Neuronal stem cell (in vitro differentiated cells): Measurements from ENCODE around the gene FSCN2.

Source experiments
- DNase-seq: peaks from one replicate; pipeline ENCODE4 v3.0.0-alpha.2; 2013; ENCODE audit warnings: low spot score
- H2AFZ ChIP-seq: one replicate; pipeline ENCODE4 v1.6.1; 2013; ENCODE audit warnings: mild to moderate bottlenecking, low read length, inconsistent platforms
- H2AK5ac ChIP-seq: 2 replicates; pipeline ENCODE4 v1.6.1; 2013; ENCODE audit warnings: low read depth, mild to moderate bottlenecking, inconsistent platforms, low read length, moderate library complexity, mixed read lengths
- H2BK120ac ChIP-seq: 2 replicates; pipeline ENCODE4 v1.6.1; 2013; ENCODE audit warnings: low read depth, mild to moderate bottlenecking, inconsistent platforms, low read length, moderate library complexity, mixed read lengths
- H2BK12ac ChIP-seq: one replicate; pipeline ENCODE4 v1.6.1; 2013; ENCODE audit warnings: low read length, inconsistent platforms
- H2BK15ac ChIP-seq: 2 replicates; pipeline ENCODE4 v1.6.1; 2013; ENCODE audit warnings: mild to moderate bottlenecking, low read length, inconsistent platforms, mixed read lengths
- H2BK5ac ChIP-seq: one replicate; pipeline ENCODE4 v1.6.1; 2013; ENCODE audit warnings: inconsistent platforms, mild to moderate bottlenecking, low read length, moderate library complexity
- H3K14ac ChIP-seq: one replicate; pipeline ENCODE4 v1.6.1; 2013; ENCODE audit warnings: low read length, inconsistent platforms
- H3K18ac ChIP-seq: 2 replicates; pipeline ENCODE4 v1.6.1; 2013; ENCODE audit warnings: low read length, inconsistent platforms
- H3K23ac ChIP-seq: 2 replicates; pipeline ENCODE4 v1.6.1; 2013; ENCODE audit warnings: low read depth, mild to moderate bottlenecking, mixed read lengths, low read length, inconsistent platforms; ENCODE audit not compliant: poor library complexity
- H3K27ac ChIP-seq: replicated peaks from 3 replicates; pipeline ENCODE4 v1.5.1; 2013; ENCODE audit warnings: low read length, inconsistent platforms
- H3K27me3 ChIP-seq, 3 experiments: 2 replicates each; pipeline ENCODE4 v1.6.1; 2013; ENCODE audit warnings: low read length in 3 of 3, mild to moderate bottlenecking in 2 of 3, inconsistent platforms in 1 of 3, low read depth in 1 of 3, mixed read lengths in 1 of 3, moderate library complexity in 1 of 3; ENCODE audit not compliant: control insufficient read depth in 3 of 3, insufficient read depth in 3 of 3
- H3K36me3 ChIP-seq, 2 donors: replicated peaks in 1 of 2; 2 replicates each; pipeline ENCODE4 v1.6.1; 2013; ENCODE audit warnings: low read length in 2 of 2; ENCODE audit not compliant: control insufficient read depth in 2 of 2, insufficient read depth in 2 of 2
- H3K4ac ChIP-seq: 2 replicates; pipeline ENCODE4 v1.6.1; 2013; ENCODE audit warnings: inconsistent platforms, mild to moderate bottlenecking, low read length, moderate library complexity
- H3K4me1 ChIP-seq, 2 donors: 1 replicate in 1 of 2; 2 replicates in 1 of 2; pipeline ENCODE4 v1.6.1; 2013; ENCODE audit warnings: low read length in 2 of 2, low read depth in 1 of 2; ENCODE audit not compliant: control insufficient read depth in 2 of 2, insufficient read depth in 1 of 2
- H3K4me2 ChIP-seq: one replicate; pipeline ENCODE4 v1.6.1; 2013; ENCODE audit warnings: mild to moderate bottlenecking, low read length, inconsistent platforms; ENCODE audit not compliant: insufficient read depth, poor library complexity, severe bottlenecking
- H3K4me3 ChIP-seq, 2 donors: 2 replicates each; pipeline ENCODE4 v1.5.1; 2013; ENCODE audit warnings: low read length in 2 of 2, mild to moderate bottlenecking in 2 of 2, inconsistent platforms in 1 of 2, moderate library complexity in 1 of 2
- H3K79me1 ChIP-seq: one replicate; pipeline ENCODE4 v1.6.1; 2013; ENCODE audit warnings: low read depth, mild to moderate bottlenecking, inconsistent platforms, low read length, moderate library complexity
- H3K9ac ChIP-seq: one replicate; pipeline ENCODE4 v1.6.1; 2013; ENCODE audit warnings: mild to moderate bottlenecking, low read depth, low read length, inconsistent platforms; ENCODE audit not compliant: poor library complexity
- H3K9me3 ChIP-seq, 2 donors: replicated peaks in 1 of 2; 2 replicates each; pipeline versions ENCODE3 to v1.6.1; 2013; ENCODE audit warnings: low read length in 2 of 2, mild to moderate bottlenecking in 2 of 2, inconsistent platforms in 1 of 2, low read depth in 1 of 2, mixed read lengths in 1 of 2, moderate library complexity in 1 of 2; ENCODE audit not compliant: control insufficient read depth in 2 of 2, insufficient read depth in 1 of 2
- H4K8ac ChIP-seq: one replicate; pipeline ENCODE4 v1.6.1; 2013; ENCODE audit warnings: low read depth, mild to moderate bottlenecking, inconsistent platforms, low read length, moderate library complexity
- H4K91ac ChIP-seq: one replicate; pipeline ENCODE4 v1.6.1; 2013; ENCODE audit warnings: low read length, low read depth, mild to moderate bottlenecking, inconsistent platforms; ENCODE audit not compliant: poor library complexity
- WGBS, 2 donors: extraction: QIAGEN DNeasy Blood & Tissue Kit; methylation state at CpG; one replicate each; pipeline ENCODE4 v1.1.7; 2013; ENCODE audit warnings: missing lambda C conversion rate in 2 of 2, mixed read lengths in 1 of 2; ENCODE audit not compliant: insufficient read length in 2 of 2, insufficient replicate concordance in 1 of 2; ENCODE audit errors: extremely low coverage in 2 of 2; 5-methylcytosine and 5-hydroxymethylcytosine counted together

FSCN2 gene

GRCh38 chr17:81489012-81489997, 38.9 kb upstream of the FSCN2 start:
- Histone ChIP-seq H4K91ac (no peak overlapping the region), H3K4me3 (no peak overlapping the region), H3K23ac (peak overlapping the region; percentile 1), H3K9me3 (no peaks in the 10 kb centered on the region), H2AK5ac (peak overlapping the region; percentile 64), H2BK15ac (peak overlapping the region; percentile 74), H2BK120ac (no peak overlapping the region), H3K4me1 (peaks cover 22 to 41% of the 10 kb centered on the region in 2 donors), H3K27ac (no peak overlapping the region), H2BK5ac (peak overlapping the region; percentile 94), H2AFZ (peak overlapping the region; percentile 70), H3K36me3 (no peaks in the 10 kb centered on the region), H3K18ac (peak overlapping the region; percentile 55), H3K4ac (no peak overlapping the region), H3K4me2 (no peak overlapping the region), H3K27me3 (peaks cover 0 to 2% (median 0%) of the 10 kb centered on the region in 3 experiments), H2BK12ac (no peak overlapping the region), H3K14ac (peak overlapping the region; percentile 32), H3K9ac (peak overlapping the region; percentile 54), H3K79me1 (peaks cover 2% of the 10 kb centered on the region), H4K8ac (no peak overlapping the region)
- DNase-seq, result no peak
- no CpG with 5 or more reads among the region's 27 CpGs for WGBS, 2 donors

- Histone ChIP-seq H3K4me1 (peaks cover 20 to 38% of the 10 kb centered on the region in 2 donors), H3K27me3 (peaks cover 0 to 2% (median 0%) of the 10 kb centered on the region in 3 experiments), H2BK12ac (no peak overlapping the region), H4K8ac (peak overlapping the region; percentile 58), H3K27ac (no peak overlapping the region), H2BK15ac (peak overlapping the region; percentile 18), H2AK5ac (peak overlapping the region; percentile 64), H3K18ac (peak overlapping the region; percentile 23), H3K36me3 (no peaks in the 10 kb centered on the region), H2BK5ac (peak overlapping the region; percentile 40), H3K4ac (no peak overlapping the region), H3K14ac (peak overlapping the region; percentile 32), H3K9ac (peak overlapping the region; percentile 65), H3K4me2 (no peak overlapping the region), H3K4me3 (no peak overlapping the region), H2AFZ (peak overlapping the region; percentile 70), H3K23ac (no peak overlapping the region), H3K79me1 (peaks cover 2% of the 10 kb centered on the region), H2BK120ac (no peak overlapping the region), H4K91ac (peak overlapping the region; percentile 28), H3K9me3 (no peaks in the 10 kb centered on the region)
- no peak for DNase-seq
- no CpG with 5 or more reads among the region's 14 CpGs for WGBS, 2 donors
These were observed 37.9 kb upstream of the FSCN2 start for GRCh38 chr17:81489998-81490992.

GRCh38 chr17:81491181-81491581, 37.0 kb upstream of the FSCN2 start:
- no peaks in the 10 kb centered on the region for H3K9me3 ChIP-seq
- no peak overlapping the region for H4K91ac ChIP-seq
- H2BK15ac ChIP-seq, result peak overlapping the region; percentile 20
- H3K79me1 ChIP-seq, result peaks cover 2% of the 10 kb centered on the region
- H2AFZ ChIP-seq, result no peak overlapping the region
- no peak overlapping the region for H3K4ac ChIP-seq
- H2AK5ac ChIP-seq, result peak overlapping the region; percentile 89
- H3K4me1 ChIP-seq, result peaks cover 20 to 35% of the 10 kb centered on the region in 2 donors
- H3K4me2 ChIP-seq, result no peak overlapping the region
- no peak for DNase-seq
- no peaks in the 10 kb centered on the region for H3K36me3 ChIP-seq
- H3K14ac ChIP-seq, result no peak overlapping the region
- no peak overlapping the region for H4K8ac ChIP-seq
- H2BK12ac ChIP-seq, result no peak overlapping the region
- no peak overlapping the region for H3K4me3 ChIP-seq
- H3K9ac ChIP-seq, result no peak overlapping the region
- no peak overlapping the region for H2BK120ac ChIP-seq
- no peak overlapping the region for H2BK5ac ChIP-seq
- peak overlapping the region; percentile 27 for H3K18ac ChIP-seq
- no CpG with 5 or more reads among the region's 5 CpGs for WGBS, 2 donors
- no peak overlapping the region for H3K23ac ChIP-seq
- H3K27me3 ChIP-seq, result peaks cover 0 to 2% (median 0%) of the 10 kb centered on the region in 3 experiments
- H3K27ac ChIP-seq, result no peak overlapping the region
